Measurements from ENCODE around the gene RACGAP1.
"Not testable (repeated sequence)": the region's sequence is repeated elsewhere in the genome, so short reads cannot be mapped to it uniquely, and the experiment has no call there.

The RACGAP1 gene

GRCh38 chr12:50055831-50056638 lies 30.7 kb upstream of the RACGAP1 start:
- no peak for DNase-seq

DNA sequence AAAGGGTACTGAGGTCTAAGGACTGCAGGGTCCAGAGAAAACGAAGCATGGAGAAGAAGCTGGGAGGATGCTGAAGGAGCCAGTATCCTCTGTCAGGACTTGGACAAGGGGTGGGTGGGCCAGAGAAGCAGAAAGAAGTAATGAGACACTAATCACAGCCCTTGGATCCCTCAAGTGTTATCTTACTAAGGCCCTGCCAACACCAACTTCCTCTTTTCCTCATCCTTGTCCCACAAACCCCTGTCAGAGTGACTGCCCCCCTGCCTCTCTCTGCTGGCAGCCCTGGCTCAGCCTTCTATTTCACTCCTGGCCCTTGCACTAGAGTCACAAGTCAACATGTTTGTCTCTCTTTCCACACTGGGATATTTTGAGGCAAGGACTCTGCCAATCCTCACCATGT lies 28.3 kb upstream of the RACGAP1 start:
- no peak for DNase-seq

DNA sequence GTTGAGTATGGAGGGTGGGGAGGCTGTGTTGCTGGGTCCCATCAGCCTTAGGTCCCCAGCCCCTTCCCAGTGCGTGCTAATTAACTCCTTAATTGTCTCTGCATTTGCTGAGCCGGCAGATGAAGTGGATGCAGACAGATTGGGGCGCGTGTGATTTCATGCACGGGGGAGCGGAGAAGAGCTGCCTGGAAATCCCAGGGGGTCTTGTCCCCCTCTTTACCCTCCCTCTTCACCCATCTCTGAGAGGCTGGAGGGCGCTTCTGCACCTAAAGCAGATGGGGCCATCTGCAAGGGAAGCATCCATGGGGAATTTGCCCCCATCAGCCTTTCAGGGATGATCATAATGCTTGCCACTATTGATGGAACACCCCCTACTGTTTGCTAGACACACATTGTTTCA lies 27.7 kb upstream of the RACGAP1 start:
- DNase-seq = no peak

DNA sequence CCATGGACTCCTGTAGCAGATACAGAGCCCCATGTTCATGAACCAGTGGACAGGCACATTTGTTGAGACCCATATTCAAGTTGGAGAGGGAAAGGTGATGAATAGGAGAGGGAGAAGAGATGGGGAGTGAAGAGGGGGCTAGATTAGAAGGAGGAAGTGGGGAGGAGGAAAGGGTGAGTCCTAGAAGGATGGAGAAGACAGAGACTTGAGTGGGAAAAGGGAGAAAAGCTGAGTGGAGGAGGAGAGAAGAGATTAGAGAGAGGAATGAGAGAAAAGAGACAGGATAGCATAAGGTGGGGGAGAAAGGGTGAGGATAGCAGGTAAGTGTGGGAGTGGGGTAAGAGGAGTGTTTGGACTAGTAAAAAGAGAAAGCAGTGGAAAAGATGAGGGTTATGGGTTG lies 27.2 kb upstream of the RACGAP1 start:
- DNase-seq = no peak

DNA sequence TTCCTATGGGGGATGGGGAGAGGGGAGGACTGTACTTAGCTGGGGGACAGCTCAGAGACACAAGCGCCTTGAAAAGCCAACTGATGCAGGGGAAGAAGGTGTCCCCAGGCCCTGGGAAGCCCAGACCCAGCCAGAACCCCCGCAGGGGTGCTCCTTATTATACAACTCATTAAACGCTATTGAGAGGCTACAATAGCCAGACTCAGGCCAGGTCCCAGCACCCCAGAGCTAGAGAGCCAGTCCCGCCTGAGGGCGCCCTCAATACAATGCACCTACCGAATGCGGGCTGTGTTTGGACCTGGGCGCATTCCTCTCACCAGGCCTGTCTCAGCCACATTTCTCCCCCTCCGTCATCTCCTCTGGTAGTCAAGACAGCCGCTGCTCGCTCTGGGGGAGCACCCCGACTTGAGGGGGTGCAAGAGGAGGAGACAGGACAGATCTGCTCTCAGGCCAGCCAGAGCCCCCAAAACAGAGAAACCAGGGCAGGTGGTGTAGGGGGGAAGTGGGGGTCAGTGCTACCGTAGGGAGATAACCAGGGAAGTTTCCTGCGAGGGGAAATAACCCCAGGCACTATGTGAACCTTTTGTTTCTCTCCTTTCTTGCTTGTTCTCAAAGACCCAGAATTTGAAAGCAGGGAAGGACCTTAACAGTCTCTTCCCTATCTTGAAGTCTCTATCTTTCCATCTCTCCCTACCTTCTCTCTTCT lies 26.0 kb upstream of the RACGAP1 start:
- no peak for DNase-seq

DNA sequence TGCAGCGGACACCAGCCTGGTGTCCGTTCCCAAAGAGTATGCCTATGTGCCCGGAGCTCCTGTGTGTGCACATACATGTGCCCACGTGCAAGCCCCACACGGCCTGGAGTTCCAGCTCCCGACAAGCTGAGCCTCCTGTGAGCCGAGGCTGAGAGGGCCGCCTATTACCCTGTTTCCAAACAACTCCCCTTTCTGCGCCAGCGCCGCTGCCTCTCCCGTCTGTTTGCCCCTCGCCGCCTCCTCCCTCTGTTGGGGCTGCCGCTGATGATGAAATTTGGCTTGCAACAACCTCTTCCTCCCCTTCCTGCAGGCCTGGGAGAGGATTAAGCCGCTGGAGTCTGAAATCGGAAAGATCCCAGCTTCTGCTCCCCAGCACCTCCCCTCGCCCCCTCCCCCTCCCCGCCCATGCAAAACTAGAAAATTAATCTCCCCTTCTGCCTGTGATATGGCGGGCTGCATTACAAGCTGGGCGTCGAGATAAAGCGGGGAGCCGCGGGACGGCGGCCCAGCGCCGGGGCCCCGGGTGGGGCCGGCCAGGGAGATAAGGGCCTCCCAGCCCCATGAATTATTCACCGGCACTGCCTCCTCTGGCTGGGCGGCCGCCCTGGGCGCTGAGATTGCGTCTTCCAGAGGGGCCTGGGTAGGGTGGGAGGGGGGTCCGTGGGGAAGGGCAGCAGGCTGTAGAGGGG lies 25.3 kb upstream of the RACGAP1 start:
- DNase-seq = no peak

GRCh38 chr12:50050119-50050385 lies 24.8 kb upstream of the RACGAP1 start:
- DNase-seq = no peak

GRCh38 chr12:50049254-50050118 lies 24.2 kb upstream of the RACGAP1 start:
- no peak for DNase-seq

DNA sequence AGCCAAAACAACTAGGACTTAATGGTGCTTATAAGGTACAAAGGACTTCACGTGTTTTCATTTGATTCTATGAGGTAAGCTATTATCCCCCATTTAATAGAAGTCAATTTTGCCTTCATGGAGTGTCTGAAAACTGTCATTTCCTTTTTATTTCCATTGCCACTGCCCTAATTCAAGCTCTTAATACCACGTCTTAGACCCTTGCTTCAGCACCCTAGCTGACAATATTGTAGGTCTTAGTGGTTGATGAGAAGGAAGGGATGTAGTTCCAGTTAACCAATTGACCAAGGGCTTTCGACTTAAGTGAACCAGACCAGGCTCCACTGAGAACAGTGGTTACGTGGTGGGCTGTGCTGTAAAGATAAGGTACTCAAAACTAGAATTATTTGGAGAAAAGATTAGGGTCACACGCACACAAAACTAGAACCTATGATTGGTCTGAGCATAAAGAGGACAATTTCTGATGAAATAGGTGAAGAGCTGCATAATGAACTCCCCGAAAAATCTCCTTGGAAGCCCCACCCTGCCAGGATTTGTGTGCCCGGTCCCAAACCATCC lies 22.5 kb upstream of the RACGAP1 start:
- DNase-seq = no peak

DNA sequence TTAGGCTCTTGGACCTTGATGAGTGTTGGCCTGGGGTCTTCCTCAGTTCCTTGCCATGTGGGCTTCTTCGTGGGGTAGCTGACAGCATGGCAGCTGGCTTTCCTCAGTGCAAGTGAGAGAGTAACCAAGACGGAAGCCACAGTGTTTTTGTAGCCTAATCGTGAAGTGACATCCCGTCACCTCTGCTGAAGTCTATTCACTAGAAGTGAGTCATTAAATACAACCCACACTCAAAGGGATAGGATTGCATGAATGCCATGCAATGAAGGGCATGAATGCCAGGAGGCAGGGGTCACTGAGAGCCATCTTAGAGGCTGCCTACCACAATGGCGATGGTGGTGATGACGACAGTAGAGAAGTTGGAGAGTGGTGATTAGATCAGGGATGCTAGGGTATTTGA lies 18.6 kb upstream of the RACGAP1 start:
- no peak for DNase-seq

GRCh38 chr12:50043308-50043707 lies 18.0 kb upstream of the RACGAP1 start:
- no peak for DNase-seq

- no peak for DNase-seq
Observed at GRCh38 chr12:50042693-50043092, 17.4 kb upstream of the RACGAP1 start.

- no peak for DNase-seq
Observed at GRCh38 chr12:50041962-50042361, 16.7 kb upstream of the RACGAP1 start.

- no peak for DNase-seq
Observed at GRCh38 chr12:50041062-50041860, 16.0 kb upstream of the RACGAP1 start.

DNA sequence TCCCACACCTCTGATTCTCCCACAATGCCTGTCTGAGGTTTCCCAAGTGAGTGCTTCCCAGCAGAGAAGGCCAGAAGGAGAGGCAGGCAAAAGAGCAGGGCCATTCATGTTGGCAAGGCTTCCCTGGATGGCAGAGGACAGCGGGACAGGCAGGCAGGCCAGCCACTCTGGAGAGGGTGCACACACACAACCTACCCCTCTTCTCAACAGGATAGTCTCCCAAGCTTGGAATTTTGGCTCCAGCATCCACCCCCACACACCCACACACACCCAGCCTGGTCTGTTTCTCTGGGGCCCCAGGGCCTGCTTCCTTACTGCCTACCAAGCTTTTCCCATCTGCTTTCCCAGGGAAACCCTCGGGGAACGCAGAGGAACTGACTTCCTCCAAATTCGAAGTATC lies 15.4 kb upstream of the RACGAP1 start:
- no peak for DNase-seq

- DNase-seq = peak; percentile 36
Observed at GRCh38 chr12:50039151-50039835, 14.0 kb upstream of the RACGAP1 start.

GRCh38 chr12:50038336-50038735 lies 13.0 kb upstream of the RACGAP1 start:
- DNase-seq = no peak

GRCh38 chr12:50032854-50033581 lies 7.7 kb upstream of the RACGAP1 start:
- no peak for DNase-seq

DNA sequence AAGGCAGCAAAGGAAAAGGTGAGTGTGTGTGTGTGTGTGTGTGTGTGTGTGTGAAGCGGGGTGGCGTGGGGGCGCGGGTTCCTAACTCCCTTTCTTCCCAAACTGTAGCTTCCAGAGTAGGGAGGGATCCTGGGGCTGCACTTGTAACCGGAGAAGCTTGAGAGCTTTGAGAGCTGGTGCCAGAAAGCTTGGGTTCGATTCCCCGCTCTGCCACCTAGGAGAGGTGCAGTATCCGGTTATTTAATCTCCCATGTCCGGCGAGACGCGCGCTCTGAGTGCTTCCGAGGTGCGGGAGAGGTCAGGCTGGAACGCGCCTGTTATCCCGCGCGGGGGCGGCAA lies 7.2 kb upstream of the RACGAP1 start:
- no peak for DNase-seq

- DNase-seq = not testable (repeated sequence)
Observed at GRCh38 chr12:50030449-50030848, 5.2 kb upstream of the RACGAP1 start.

DNA sequence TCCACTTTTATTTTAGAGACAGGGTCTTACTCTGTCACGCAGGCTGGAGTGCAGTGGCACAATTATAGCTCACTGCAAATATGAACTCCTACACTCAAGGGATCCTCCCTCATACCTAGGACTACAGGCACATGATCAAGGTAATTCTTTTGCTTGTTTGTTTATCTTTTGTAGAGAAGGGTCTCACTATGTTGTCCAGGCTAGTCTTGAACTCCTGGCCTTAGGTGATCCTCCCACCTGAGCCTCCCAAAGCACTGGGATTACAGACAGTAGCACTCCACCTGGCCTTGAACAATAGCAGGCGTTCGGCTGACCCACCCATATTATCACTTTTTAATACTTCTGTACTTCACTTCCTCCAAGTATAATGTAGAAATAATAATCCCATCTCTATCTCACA lies 1.4 kb upstream of the RACGAP1 start:
- DNase-seq = no peak
